Frontal cortex (tissue), 4 donors: ENCODE data around the gene TNS2. TPM values are rescaled to one million over a fixed set of nuclear protein-coding genes. Genes with fewer than 3 reads are reported as not detected.

ENCODE experiments used
- DNase-seq, 2 donors: peaks; one replicate each; pipeline ENCODE4 v3.0.0; 2012; ENCODE audit warnings: low spot score in 2 of 2
- FAIRE-seq: peaks from 2 replicates; lab custom pipeline; 2012; peaks lifted over from hg19 to GRCh38; lab: Jason Lieb, UNC
- total RNA-seq: library from RNA; depleted of rRNA; stranded (reverse); fragments of >200 nt; gene quantifications from one replicate; pipeline ENCODE4 v1.2.3, GENCODE V29; 2014
- donor health status: control.
- donor health status: control.
- donor health status: control.

The TNS2 gene
- total RNA-seq, 1 donor from 2014 or later = 11.4 TPM

- no peak for FAIRE-seq
Measured at GRCh38 chr12:53055471-53056266, 5.8 kb downstream of the TNS2 start.

DNA sequence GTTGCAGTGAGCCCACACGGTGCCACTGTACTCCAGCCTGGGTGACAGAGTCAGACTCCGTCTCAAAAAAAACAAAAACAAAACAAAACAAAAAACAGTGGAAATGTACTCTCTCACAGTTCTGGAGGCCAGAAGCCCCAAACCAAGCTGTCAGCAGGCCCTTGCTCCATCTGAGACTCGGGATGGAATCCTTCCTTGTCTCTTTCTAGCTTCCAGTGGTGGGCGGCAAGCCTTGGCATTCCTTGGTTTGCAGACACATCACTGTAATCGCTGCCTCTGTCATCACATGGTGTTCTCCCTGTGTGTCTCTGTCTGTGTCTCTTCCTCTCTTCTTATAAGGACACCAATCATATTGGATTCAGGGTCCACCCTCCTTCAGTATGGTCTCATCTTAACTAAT, 6.4 kb downstream of the TNS2 start:
- DNase-seq (no peak), FAIRE-seq (no peak)

More at GRCh38 chr12:53055471-53056266, 5.8 kb downstream of the TNS2 start:
- no peak for DNase-seq

GRCh38 chr12:53056901-53057300, 7.0 kb downstream of the TNS2 start:
- DNase-seq = no peak
- FAIRE-seq = no peak

- FAIRE-seq = no peak
Measured at GRCh38 chr12:53057816-53058500, 8.1 kb downstream of the TNS2 start.

DNA sequence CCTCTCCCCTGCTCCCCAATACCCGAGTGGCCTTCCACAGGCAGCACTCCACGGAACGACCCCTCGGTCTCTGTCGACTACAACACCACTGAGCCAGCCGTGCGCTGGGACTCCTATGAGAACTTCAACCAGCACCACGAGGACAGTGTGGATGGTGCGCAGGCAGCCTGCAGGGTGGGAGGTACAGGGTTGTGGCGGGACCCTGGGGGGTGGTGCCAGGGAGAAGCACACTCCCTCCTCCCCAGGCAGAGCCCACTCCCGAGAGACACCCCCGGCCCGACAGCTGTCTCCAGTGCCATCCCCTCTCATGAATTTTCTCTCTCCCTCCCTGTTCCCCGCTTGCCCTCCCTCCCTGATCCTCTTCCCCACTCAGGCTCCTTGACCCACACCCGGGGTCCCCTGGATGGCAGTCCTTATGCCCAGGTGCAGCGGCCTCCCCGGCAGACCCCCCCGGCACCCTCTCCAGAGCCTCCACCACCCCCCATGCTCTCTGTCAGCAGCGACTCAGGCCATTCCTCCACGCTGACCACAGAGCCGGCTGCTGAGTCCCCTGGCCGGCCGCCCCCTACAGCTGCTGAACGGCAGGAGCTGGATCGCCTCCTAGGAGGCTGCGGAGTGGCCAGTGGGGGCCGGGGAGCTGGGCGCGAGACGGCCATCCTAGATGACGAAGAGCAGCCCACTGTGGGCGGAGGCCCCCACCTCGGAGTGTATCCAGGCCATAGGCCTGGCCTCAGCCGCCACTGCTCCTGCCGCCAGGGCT, 9.0 kb downstream of the TNS2 start:
- FAIRE-seq (no peak), DNase-seq (no peak)

More at GRCh38 chr12:53057816-53058500, 8.1 kb downstream of the TNS2 start:
- no peak for DNase-seq

- FAIRE-seq (no peak), DNase-seq (no peak)
Measured at GRCh38 chr12:53059434-53060063, 9.7 kb downstream of the TNS2 start.

DNA sequence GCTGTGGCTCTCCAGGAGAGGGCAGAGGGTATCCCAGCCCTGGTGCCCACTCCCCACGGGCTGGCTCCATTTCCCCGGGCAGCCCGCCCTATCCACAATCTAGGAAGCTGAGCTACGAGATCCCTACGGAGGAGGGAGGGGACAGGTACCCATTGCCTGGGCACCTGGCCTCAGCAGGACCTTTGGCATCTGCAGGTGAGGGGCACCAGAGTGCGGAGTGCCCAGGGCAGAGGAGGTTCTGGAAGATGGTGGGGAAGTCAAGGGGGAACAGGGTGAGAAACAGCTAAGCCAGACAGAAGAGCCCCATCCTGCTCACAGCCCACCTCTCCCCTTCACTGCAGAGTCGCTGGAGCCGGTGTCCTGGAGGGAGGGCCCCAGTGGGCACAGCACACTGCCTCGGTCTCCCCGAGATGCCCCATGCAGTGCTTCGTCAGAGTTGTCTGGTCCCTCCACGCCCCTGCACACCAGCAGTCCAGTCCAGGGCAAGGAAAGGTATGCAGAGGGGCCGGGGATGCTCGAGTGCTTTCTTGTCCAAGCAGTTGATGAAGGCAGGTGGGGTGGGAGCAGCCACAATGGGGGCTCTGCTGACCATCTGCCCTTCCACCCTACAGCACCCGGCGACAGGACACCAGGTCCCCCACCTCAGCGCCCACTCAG, 10.3 kb downstream of the TNS2 start:
- no peak for FAIRE-seq
- DNase-seq = no peak

- no peak for DNase-seq
- FAIRE-seq = no peak
Measured at GRCh38 chr12:53060721-53061276, 10.9 kb downstream of the TNS2 start.

DNA sequence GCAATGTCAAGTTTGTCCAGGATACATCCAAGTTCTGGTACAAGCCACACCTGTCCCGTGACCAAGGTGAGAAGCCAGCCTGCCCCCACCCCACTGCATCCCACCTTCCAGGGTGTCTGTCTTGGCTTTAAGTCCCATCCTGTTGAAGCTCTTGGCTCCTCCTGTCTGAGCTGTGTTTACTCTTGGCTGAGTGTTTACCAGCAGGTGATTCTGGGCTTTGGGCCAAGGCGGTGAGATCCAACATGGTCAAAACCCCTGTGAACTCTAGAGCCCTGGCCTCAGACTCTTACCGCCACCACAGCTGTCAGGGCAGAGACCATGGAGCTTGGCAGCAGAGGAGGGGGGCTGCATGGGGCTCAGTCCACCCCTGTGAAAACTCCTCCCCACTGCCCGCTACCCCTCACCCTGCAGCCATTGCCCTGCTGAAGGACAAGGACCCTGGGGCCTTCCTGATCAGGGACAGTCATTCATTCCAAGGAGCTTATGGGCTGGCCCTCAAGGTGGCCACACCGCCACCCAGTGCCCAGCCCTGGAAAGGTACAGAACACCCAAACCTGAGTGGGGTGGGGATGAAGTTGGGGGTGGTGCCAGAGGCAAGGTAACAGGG, 11.6 kb downstream of the TNS2 start:
- FAIRE-seq (no peak), DNase-seq (no peak)

- no peak for DNase-seq
- no peak for FAIRE-seq
Measured at GRCh38 chr12:53062011-53062961, 12.4 kb downstream of the TNS2 start.

DNA sequence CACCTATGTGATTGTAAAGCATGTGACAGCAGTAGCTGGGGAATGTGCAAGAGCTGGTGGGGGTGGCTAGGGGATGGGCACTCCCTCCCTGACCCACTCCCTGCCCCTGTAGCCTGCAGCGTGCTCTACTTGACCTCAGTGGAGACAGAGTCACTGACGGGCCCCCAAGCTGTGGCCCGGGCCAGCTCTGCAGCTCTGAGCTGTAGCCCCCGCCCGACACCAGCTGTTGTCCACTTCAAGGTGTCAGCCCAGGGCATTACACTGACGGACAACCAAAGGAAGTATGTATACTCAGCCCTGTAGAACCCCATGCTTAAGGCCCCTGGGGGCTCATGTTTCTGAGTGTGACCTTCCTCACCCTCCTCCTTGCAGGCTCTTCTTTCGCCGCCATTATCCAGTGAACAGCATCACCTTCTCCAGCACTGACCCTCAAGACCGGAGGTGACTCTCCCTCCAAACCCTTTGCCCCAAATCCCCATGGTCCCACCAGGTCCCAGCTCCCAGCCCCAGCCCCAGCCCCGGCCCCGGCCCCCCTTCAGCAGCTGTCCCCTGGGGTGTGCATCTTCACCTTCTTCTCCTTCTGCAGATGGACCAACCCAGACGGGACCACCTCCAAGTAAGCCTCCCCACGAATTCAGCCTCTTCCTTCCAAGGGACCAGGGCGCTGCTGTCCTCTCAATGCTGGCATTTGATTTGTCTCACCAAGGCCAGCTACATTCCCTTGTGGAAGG, 13.3 kb downstream of the TNS2 start:
- DNase-seq (no peak), FAIRE-seq (no peak)

- FAIRE-seq = no peak
- DNase-seq = no peak
Measured at GRCh38 chr12:53063708-53064612, 14.1 kb downstream of the TNS2 start.

DNA sequence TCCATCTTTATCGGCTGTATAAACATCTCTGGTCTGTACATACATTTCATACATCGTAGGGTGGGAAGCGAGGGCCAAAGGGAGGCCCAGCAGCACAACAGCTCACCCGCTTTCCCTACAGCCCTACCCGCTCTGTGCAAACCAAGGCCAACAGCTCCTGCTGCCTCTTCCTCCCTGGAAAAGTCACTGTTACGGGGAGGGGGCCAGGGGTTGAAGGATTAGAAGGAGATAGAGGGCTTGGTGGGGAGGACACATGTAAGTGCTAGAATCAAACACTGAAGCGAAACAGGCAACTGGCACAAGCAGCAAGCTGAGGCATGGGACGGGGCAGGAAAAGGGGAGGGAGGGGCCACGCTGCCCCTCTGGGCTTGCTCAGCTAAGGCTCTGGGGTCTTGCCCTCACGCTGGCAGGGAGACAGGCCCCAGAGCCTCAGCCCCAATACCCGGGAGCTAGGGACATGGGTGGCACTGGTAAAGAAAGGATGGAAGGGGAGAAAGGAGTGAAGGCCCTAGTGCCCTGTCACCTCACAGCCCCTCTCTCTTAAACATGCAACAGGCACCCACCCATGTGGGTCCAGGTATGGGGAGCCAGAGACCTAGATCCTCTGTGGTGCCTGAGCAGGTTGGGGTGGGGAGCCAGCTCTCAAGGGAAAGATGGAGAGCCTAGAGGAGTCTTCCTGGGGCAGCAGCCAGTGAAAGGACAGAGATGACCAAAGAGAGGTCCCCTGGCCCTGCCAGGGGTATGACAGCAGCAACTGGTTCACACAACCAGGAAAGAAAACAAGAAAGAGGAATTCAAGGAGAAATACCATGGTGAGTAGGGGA, 15.0 kb downstream of the TNS2 start:
- FAIRE-seq = no peak
- DNase-seq = no peak

- no peak for DNase-seq
- FAIRE-seq = no peak
Measured at GRCh38 chr12:53065470-53065869, 15.6 kb downstream of the TNS2 start.
